Stimulated activated naive CD8-positive, alpha-beta T cell treated with anti-CD3 and anti-CD28 coated beads, Interleukin-15, Interleukin-2, amounts not matched to agents 100 ng/mL and 50 ng/mL, for 24 hours (primary cell): ENCODE results near the gene ESCO1.
A peak's percentile ranks its signal among the peaks of the same experiment; 100 is the strongest.
"Not testable (repeated sequence)": the region's sequence is repeated elsewhere in the genome, so short reads cannot be mapped to it uniquely, and the experiment has no call there.

Source experiments
- H3K27ac Mint-ChIP-seq: one replicate; pipeline ENCODE4 v1.8.0; 2021; ENCODE audit warnings: mild to moderate bottlenecking, mixed read lengths
- H3K27me3 Mint-ChIP-seq: one replicate; pipeline ENCODE4 v1.8.0; 2021; ENCODE audit warnings: mixed read lengths
- H3K36me3 Mint-ChIP-seq: one replicate; pipeline ENCODE4 v1.8.0; 2021; ENCODE audit warnings: low read depth, mixed read lengths
- H3K4me1 Mint-ChIP-seq: one replicate; pipeline ENCODE4 v1.8.0; 2021; ENCODE audit warnings: low read depth, mixed read lengths
- H3K4me3 Mint-ChIP-seq: one replicate; pipeline ENCODE4 v1.8.0; 2021; ENCODE audit warnings: mild to moderate bottlenecking, mixed read lengths
- H3K9me3 Mint-ChIP-seq: one replicate; pipeline ENCODE4 v1.8.0; 2021; ENCODE audit warnings: mixed read lengths

The ESCO1 gene, protein sequence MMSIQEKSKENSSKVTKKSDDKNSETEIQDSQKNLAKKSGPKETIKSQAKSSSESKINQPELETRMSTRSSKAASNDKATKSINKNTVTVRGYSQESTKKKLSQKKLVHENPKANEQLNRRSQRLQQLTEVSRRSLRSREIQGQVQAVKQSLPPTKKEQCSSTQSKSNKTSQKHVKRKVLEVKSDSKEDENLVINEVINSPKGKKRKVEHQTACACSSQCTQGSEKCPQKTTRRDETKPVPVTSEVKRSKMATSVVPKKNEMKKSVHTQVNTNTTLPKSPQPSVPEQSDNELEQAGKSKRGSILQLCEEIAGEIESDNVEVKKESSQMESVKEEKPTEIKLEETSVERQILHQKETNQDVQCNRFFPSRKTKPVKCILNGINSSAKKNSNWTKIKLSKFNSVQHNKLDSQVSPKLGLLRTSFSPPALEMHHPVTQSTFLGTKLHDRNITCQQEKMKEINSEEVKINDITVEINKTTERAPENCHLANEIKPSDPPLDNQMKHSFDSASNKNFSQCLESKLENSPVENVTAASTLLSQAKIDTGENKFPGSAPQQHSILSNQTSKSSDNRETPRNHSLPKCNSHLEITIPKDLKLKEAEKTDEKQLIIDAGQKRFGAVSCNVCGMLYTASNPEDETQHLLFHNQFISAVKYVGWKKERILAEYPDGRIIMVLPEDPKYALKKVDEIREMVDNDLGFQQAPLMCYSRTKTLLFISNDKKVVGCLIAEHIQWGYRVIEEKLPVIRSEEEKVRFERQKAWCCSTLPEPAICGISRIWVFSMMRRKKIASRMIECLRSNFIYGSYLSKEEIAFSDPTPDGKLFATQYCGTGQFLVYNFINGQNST

DNA sequence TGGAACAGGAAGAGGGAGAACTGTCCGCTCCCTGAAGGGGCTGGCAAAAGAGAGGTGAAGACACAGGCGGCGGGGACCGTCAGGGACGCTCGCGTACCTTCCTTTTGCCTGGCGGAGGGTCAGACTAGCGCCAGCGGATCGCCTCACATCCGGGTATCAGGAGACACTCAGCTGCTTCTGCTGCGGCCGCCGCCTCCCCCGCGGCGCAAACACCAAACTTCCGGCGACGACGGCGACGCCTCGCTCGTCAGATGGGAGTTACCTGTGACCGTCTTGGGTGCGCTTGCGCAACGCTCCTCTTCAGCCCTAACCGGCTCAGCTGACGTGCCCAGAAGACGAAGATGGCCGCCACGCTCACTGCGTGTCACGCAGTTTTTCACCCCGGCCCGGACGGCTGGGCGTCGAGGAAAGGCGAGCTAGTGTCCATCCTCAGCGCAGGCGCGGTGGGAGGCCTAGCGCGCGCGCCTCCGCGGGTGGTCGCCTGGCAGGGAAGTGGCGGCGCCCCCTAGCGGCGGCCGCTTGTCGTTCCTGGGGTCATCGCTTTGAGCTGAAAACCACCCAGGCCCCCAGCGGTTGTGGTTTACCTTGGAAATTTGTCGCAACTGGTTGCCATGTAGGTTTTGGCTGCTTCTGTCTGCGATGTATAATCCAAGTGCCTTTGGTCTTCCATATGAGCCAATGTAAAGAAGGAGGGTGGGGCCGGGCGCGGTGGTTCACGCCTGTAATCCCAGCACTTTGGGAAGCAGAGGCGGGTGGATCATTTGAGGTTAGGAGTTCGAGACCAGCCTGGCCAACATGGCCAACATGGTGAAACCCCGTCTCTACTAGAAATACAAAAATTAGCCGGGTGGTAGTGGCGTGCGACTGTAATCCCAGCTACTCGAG, at the start of gene ESCO1:
Gene ESCO1, minus strand, starts transcription at position 179 of the 885 bp plus-strand sequence. CDS start 25,861 bp downstream, outside the sequence.
- Mint-ChIP-seq H3K9me3 (no peaks in the 10 kb centered on the region), H3K27ac (peak within 1 kb of the TSS; percentile 96), H3K4me1 (peaks cover 48% of the 10 kb centered on the region), H3K27me3 (no peaks in the 10 kb centered on the region), H3K4me3 (peak within 1 kb of the TSS; percentile 95), H3K36me3 (peaks cover 4% of the 10 kb centered on the region)

DNA sequence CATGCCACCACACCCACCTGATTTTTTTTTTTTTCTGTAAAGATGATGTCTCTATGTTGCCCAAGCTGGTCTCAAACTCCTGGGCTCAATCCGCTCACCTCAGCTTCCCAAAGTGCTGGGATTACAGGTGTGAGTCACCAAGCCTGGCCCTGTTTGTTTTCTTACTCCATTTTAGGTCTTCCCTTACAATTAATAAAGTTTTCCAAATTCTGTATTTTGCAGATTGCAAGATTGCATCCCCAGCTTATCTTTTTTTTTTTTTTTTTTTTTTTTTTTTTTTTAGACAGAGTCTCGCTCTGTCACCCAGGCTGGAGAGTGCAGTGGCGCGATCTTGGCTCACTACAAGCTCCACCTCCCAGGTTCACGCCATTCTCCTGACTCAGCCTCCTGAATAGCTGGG, 39.9 kb upstream of the ESCO1 start:
- H3K4me3 Mint-ChIP-seq, H3K27ac Mint-ChIP-seq, H3K27me3 Mint-ChIP-seq, H3K9me3 Mint-ChIP-seq: not testable (repeated sequence)
- peaks cover 11% of the 10 kb centered on the region for H3K4me1 Mint-ChIP-seq
- H3K36me3 Mint-ChIP-seq: peaks cover 22% of the 10 kb centered on the region

DNA sequence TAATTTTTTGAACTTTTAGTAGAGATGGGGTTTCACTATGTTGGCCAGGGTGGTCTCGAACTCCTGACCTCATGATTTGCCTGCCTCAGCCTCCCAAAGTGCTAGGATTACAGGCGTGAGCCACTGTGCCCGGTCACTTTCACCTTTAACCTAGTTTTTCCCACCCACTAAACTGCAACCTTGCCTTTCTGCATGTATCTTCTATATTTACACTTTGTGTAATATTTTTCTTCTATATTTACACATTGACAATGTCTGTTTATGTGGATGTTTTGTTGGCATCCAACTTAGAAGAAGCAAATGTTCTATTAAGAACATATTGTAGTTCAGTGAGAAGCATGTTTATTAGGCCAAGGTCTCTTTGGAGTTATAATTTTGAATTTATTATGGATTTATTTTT, 38.3 kb upstream of the ESCO1 start:
- H3K4me3 Mint-ChIP-seq: no peak overlapping the region
- peaks cover 24% of the 10 kb centered on the region for H3K36me3 Mint-ChIP-seq
- H3K9me3 Mint-ChIP-seq: no peaks in the 10 kb centered on the region
- H3K4me1 Mint-ChIP-seq: peaks cover 11% of the 10 kb centered on the region
- H3K27ac Mint-ChIP-seq: no peak overlapping the region
- no peaks in the 10 kb centered on the region for H3K27me3 Mint-ChIP-seq

GRCh38 chr18:21636769-21637168, 36.3 kb upstream of the ESCO1 start:
- H3K27me3 Mint-ChIP-seq: no peaks in the 10 kb centered on the region
- H3K27ac Mint-ChIP-seq: no peak overlapping the region
- peaks cover 11% of the 10 kb centered on the region for H3K4me1 Mint-ChIP-seq
- no peak overlapping the region for H3K4me3 Mint-ChIP-seq
- H3K9me3 Mint-ChIP-seq: no peaks in the 10 kb centered on the region
- H3K36me3 Mint-ChIP-seq: peaks cover 31% of the 10 kb centered on the region

GRCh38 chr18:21634588-21635199, 34.2 kb upstream of the ESCO1 start:
- H3K9me3 Mint-ChIP-seq: no peaks in the 10 kb centered on the region
- no peak overlapping the region for H3K4me3 Mint-ChIP-seq
- peaks cover 42% of the 10 kb centered on the region for H3K36me3 Mint-ChIP-seq
- no peak overlapping the region for H3K27ac Mint-ChIP-seq
- no peaks in the 10 kb centered on the region for H3K27me3 Mint-ChIP-seq
- H3K4me1 Mint-ChIP-seq: peaks cover 11% of the 10 kb centered on the region

GRCh38 chr18:21632393-21632792, 31.9 kb upstream of the ESCO1 start:
- H3K27me3 Mint-ChIP-seq: no peaks in the 10 kb centered on the region
- no peak overlapping the region for H3K27ac Mint-ChIP-seq
- peaks cover 65% of the 10 kb centered on the region for H3K36me3 Mint-ChIP-seq
- no peaks in the 10 kb centered on the region for H3K9me3 Mint-ChIP-seq
- H3K4me1 Mint-ChIP-seq: peaks cover 11% of the 10 kb centered on the region
- H3K4me3 Mint-ChIP-seq: no peak overlapping the region

- no peaks in the 10 kb centered on the region for H3K27me3 Mint-ChIP-seq
- peak overlapping the region; percentile 78 for H3K27ac Mint-ChIP-seq
- H3K36me3 Mint-ChIP-seq: peaks cover 68% of the 10 kb centered on the region
- no peaks in the 10 kb centered on the region for H3K9me3 Mint-ChIP-seq
- H3K4me3 Mint-ChIP-seq: no peak overlapping the region
- peaks cover 21% of the 10 kb centered on the region for H3K4me1 Mint-ChIP-seq
These were observed 28.8 kb upstream of the ESCO1 start for GRCh38 chr18:21629089-21629832.

DNA sequence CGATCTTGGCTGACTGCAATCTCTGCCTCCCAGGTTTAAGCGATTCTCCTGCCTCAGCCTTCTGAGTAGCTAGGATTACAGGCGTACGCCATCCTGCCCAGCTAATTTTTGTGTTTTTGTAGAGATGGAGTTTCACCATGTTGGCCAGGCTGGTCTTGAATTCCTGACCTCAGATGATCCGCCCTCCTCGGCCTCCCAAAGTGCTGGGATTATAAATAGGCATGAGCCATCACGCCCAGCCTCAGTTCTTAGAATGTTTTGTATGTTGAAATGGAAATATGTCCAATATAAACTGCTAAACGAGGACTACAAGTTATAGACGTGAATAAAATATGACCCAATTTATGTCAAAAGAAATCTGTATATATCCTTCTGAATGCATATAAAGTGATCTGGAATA, 21.1 kb upstream of the ESCO1 start:
- H3K4me1 Mint-ChIP-seq: peaks cover 40% of the 10 kb centered on the region
- H3K9me3 Mint-ChIP-seq, H3K27me3 Mint-ChIP-seq, H3K27ac Mint-ChIP-seq, H3K4me3 Mint-ChIP-seq: not testable (repeated sequence)
- peaks cover 62% of the 10 kb centered on the region for H3K36me3 Mint-ChIP-seq

- no peaks in the 10 kb centered on the region for H3K27me3 Mint-ChIP-seq
- H3K36me3 Mint-ChIP-seq: peaks cover 41% of the 10 kb centered on the region
- peaks cover 41% of the 10 kb centered on the region for H3K4me1 Mint-ChIP-seq
- H3K9me3 Mint-ChIP-seq: no peaks in the 10 kb centered on the region
- peak within 1 kb of the TSS; percentile 98 for H3K27ac Mint-ChIP-seq
- peak within 1 kb of the TSS; percentile 95 for H3K4me3 Mint-ChIP-seq
These were observed 11.9 kb upstream of the ESCO1 start, which contains the start of gene SNRPD1 for GRCh38 chr18:21612125-21613039. SNRPD1 (plus strand) TSS chr18:21612314; CDS start chr18:21612430, 116 bp downstream.

DNA sequence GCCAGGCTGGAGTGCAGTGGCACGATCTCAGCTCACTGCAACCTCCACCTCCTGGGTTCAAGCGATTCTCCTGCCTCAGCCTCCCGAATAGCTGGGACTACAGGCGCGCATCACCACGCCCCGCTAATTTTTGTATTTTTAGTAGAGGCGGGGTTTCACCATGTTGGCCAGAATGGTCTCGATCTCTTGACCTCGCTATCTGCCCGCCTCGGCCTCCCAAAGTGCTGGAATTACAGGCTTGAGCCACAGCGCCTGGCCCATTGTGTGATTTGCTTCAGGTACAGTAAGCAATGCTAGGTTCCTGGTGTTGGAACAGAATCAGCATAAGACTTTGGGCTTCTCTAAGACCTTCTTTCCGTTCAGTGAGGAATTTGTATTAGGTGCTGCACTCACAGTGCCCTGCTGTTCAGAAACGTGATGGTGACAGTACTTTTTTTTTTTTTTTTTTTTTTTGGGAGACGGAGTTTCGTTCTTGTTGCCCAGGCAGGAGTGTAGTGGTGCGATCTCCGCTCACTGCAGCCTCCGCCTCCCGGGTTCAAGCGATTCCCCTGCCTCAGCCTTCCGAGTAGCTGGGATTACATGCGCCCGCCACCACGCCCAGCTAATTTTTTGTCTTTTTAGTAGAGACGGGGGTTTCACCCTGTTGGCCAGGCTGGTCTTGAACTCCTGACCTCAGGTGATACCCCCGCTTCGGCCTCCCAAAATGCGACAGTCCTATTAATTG, 11.1 kb upstream of the ESCO1 start:
- not testable (repeated sequence) for H3K27me3 Mint-ChIP-seq, H3K9me3 Mint-ChIP-seq
- Mint-ChIP-seq H3K4me3 (peak overlapping the region; percentile 95), H3K27ac (peak overlapping the region; percentile 98), H3K4me1 (peaks cover 33% of the 10 kb centered on the region), H3K36me3 (peaks cover 33% of the 10 kb centered on the region)

GRCh38 chr18:21605213-21605612, 4.7 kb upstream of the ESCO1 start:
- Mint-ChIP-seq H3K4me1 (peaks cover 22% of the 10 kb centered on the region), H3K27ac (no peak overlapping the region), H3K4me3 (no peak overlapping the region), H3K27me3 (no peaks in the 10 kb centered on the region), H3K36me3 (no peaks in the 10 kb centered on the region), H3K9me3 (no peaks in the 10 kb centered on the region)

- no peak overlapping the region for H3K4me3 Mint-ChIP-seq
- H3K27me3 Mint-ChIP-seq: no peaks in the 10 kb centered on the region
- H3K36me3 Mint-ChIP-seq: no peaks in the 10 kb centered on the region
- no peaks in the 10 kb centered on the region for H3K9me3 Mint-ChIP-seq
- peaks cover 24% of the 10 kb centered on the region for H3K4me1 Mint-ChIP-seq
- H3K27ac Mint-ChIP-seq: no peak overlapping the region
These were observed 4.2 kb upstream of the ESCO1 start for GRCh38 chr18:21604671-21605070.
